Gastrocnemius medialis (tissue), 4 donors: Measurements from ENCODE around the gene HSD11B1L. TPM values are rescaled to one million over a fixed set of nuclear protein-coding genes. Genes with fewer than 3 reads are reported as not detected.

Experiments used
- ATAC-seq, 2 donors: fragments of 150-250 bp; one replicate each; pipeline ENCODE4 v1.9.1; 2016
- DNase-seq, 2 donors: peaks; one replicate each; pipeline ENCODE4 v3.0.0-alpha.2; 2019
- H3K27ac ChIP-seq, 4 donors: fragments of 200-600 bp; sonication (generic); 1 replicate in 1 of 4; 2 replicates in 3 of 4; pipeline ENCODE4 v1.5.1; 2016 to 2018; ENCODE audit warnings: mild to moderate bottlenecking in 2 of 4, moderate library complexity in 1 of 4
- H3K27me3 ChIP-seq, 3 donors: fragments of 200-600 bp; sonication (generic) in 2 of 3; 1 replicate in 1 of 3; 2 replicates in 2 of 3; pipeline versions ENCODE4 v1.5.1 to v1.6.0; 2016 to 2019; ENCODE audit warnings: mild to moderate bottlenecking in 1 of 3, moderate library complexity in 1 of 3
- H3K36me3 ChIP-seq, 2 donors: fragments of 200-600 bp; sonication (generic) in 1 of 2; one replicate each; pipeline ENCODE4 v1.5.1; 2017 to 2018
- H3K4me1 ChIP-seq, 2 donors: fragments of 200-600 bp; sonication (generic) in 1 of 2; one replicate each; pipeline ENCODE4 v1.5.1; 2016 to 2017; ENCODE audit warnings: mild to moderate bottlenecking in 2 of 2
- H3K4me3 ChIP-seq, 4 donors: fragments of 200-600 bp; sonication (generic) in 3 of 4; 1 replicate in 1 of 4; 2 replicates in 3 of 4; pipeline ENCODE4 v1.5.1; 2016 to 2019; ENCODE audit warnings: mild to moderate bottlenecking in 2 of 4
- H3K9me3 ChIP-seq, 3 donors: fragments of 200-600 bp; sonication (generic) in 2 of 3; 1 replicate in 1 of 3; 2 replicates in 2 of 3; pipeline ENCODE4 v1.5.1; 2016 to 2019
- POLR2A ChIP-seq, 2 donors: fragments of 450-650 bp; IDR thresholded peaks; one replicate each; pipeline ENCODE4 v1.6.1; 2017; ENCODE audit warnings: antibody characterized with exemption in 2 of 2, mild to moderate bottlenecking in 2 of 2, moderate library complexity in 2 of 2
- in situ Hi-C, 4 donors: fragments of 200-750 bp; cut with MboI; loops; one replicate each; pipeline versions ENCODE4 v1.15.0 to v1.8.0; 2017; ENCODE audit warnings: low sequenced_read_pairs in 4 of 4
- intact Hi-C: fragments of 100-400 bp; cut with DNase I; formaldehyde crosslinking; loops from one replicate; pipeline ENCODE4 v1.15.1; 2023; ENCODE audit warnings: low total_unique reads
- total RNA-seq, 4 donors: library from RNA; depleted of rRNA; stranded (reverse); fragments of >200 nt; gene quantifications; one replicate each; pipeline versions ENCODE4 v1.1.0 to v1.2.3, GENCODE V29; 2016
- TF ChIP-seq, protein P1 (sequence below), 5 experiments: fragments of 450-650 bp in 3 of 5; fragments of 200-600 bp in 2 of 5; sonication (generic) in 2 of 5; IDR thresholded peaks in 4 of 5; conservative IDR thresholded peaks in 1 of 5; 1 replicate in 4 of 5; 2 replicates in 1 of 5; pipeline ENCODE4 v1.5.1; 2016 to 2019; ENCODE audit warnings: antibody characterized with exemption in 5 of 5, mild to moderate bottlenecking in 3 of 5, moderate library complexity in 3 of 5

HSD11B1L gene
- total RNA-seq, 4 donors from 2014 or later = 5.8 to 33.2 (median 21.5) TPM

GRCh38 chr19:5674714-5675113, 6.1 kb upstream of the HSD11B1L start:
- no peak for ATAC-seq
- in situ Hi-C loops (loop anchor here in 1 of 4 donors (10.0 kb wide), 1 partner anchor 50 kb away; the partner anchor contains the start of genes SAFB and SAFB2), intact Hi-C loops (no loop called here)
- no peak for DNase-seq
- Histone ChIP-seq H3K27me3 (no peaks in the 10 kb centered on the region), H3K4me1 (peaks cover 11 to 14% of the 10 kb centered on the region in 2 donors), H3K4me3 (no peak overlapping the region), H3K27ac (no peak overlapping the region), H3K9me3 (no peaks in the 10 kb centered on the region), H3K36me3 (peaks cover 0 to 12% of the 10 kb centered on the region in 2 donors)
- TF ChIP-seq POLR2A (IDR thresholded peaks at IDR 0.05) = no peak
- TF ChIP-seq, protein P1, sequence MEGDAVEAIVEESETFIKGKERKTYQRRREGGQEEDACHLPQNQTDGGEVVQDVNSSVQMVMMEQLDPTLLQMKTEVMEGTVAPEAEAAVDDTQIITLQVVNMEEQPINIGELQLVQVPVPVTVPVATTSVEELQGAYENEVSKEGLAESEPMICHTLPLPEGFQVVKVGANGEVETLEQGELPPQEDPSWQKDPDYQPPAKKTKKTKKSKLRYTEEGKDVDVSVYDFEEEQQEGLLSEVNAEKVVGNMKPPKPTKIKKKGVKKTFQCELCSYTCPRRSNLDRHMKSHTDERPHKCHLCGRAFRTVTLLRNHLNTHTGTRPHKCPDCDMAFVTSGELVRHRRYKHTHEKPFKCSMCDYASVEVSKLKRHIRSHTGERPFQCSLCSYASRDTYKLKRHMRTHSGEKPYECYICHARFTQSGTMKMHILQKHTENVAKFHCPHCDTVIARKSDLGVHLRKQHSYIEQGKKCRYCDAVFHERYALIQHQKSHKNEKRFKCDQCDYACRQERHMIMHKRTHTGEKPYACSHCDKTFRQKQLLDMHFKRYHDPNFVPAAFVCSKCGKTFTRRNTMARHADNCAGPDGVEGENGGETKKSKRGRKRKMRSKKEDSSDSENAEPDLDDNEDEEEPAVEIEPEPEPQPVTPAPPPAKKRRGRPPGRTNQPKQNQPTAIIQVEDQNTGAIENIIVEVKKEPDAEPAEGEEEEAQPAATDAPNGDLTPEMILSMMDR (IDR thresholded peaks at IDR 0.05 in 4 of 5, conservative IDR thresholded peaks at IDR 0.05 in 1 of 5) = no peak

DNA sequence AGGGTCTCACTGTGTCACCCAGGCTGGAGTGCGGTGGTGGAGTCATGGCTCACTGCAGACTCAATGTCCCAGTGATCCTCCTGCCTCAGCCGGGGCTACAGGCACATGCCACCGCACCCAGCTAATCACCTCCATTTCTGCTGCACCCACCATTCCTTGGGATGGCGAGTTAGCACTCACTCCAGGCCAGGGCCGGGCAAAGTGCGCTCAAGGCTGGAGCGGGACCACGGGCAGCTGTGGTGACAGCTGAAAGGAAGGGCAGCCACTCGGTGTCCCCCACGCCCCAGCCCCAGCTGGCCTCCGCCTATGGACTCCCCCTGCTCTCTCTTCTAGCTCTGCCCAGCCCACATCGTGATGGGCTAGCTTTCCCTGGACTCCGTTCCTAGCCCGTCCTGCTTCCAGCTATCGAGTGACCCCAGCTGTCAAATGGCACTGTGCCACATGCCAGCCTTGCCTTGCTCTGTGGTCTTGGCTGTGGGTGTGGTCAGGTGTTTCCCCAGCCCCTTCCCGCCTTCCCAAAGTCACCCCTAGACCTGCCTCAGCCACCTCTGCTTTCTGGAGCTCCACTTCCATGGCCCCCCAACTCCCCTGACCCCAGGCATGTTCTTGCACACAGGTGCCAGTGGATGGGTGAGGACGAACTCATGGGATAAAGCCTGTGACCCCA, 4.6 kb upstream of the HSD11B1L start:
- TF ChIP-seq, protein P1 (IDR thresholded peaks at IDR 0.05 in 4 of 5, conservative IDR thresholded peaks at IDR 0.05 in 1 of 5) = no peak
- TF ChIP-seq POLR2A (IDR thresholded peaks at IDR 0.05) = no peak
- in situ Hi-C loops (loop anchor here in 1 of 4 donors (10.0 kb wide), 1 partner anchor 51 kb away; the partner anchor contains the start of genes SAFB and SAFB2), intact Hi-C loops (no loop called here)
- ATAC-seq (no peak), DNase-seq (peak in 1 of 2 donors; percentile 56)
- H3K27ac ChIP-seq = peak overlapping the region in 1 of 4 donors; percentile 10
- H3K4me1 ChIP-seq = peaks cover 15 to 19% of the 10 kb centered on the region in 2 donors
- H3K4me3 ChIP-seq = no peak overlapping the region
- H3K36me3 ChIP-seq = peaks cover 0 to 9% of the 10 kb centered on the region in 2 donors
- H3K27me3 ChIP-seq = no peaks in the 10 kb centered on the region
- no peaks in the 10 kb centered on the region for H3K9me3 ChIP-seq

DNA sequence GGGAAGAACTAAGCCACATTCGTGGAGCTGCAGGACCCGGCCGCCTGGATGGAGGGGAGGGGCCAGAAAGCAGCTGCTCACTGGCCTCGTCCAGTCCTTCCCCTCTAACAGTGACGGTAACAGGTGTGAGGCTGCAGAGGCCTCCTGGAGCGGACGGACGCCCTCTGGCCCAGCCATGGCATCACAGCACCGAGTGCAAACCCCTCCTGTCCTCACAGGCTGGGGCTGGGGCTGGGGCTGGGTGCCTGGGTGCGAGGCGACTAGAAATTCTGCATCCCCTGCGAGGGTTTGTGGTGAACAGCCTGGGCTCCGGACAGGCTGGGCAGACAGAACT, 4.1 kb upstream of the HSD11B1L start:
- TF ChIP-seq POLR2A (IDR thresholded peaks at IDR 0.05) = no peak
- TF ChIP-seq, protein P1 (IDR thresholded peaks at IDR 0.05 in 4 of 5, conservative IDR thresholded peaks at IDR 0.05 in 1 of 5) = no peak
- peaks cover 17 to 22% of the 10 kb centered on the region in 2 donors for H3K4me1 ChIP-seq
- DNase-seq = peak in 1 of 2 donors; percentile 55
- no peak for ATAC-seq
- peak overlapping the region in 1 of 4 donors; percentile 10 for H3K27ac ChIP-seq
- intact Hi-C loops (no loop called here), in situ Hi-C loops (loop anchor here in 1 of 4 donors (10.0 kb wide), 1 partner anchor 52 kb away; the partner anchor contains the start of genes SAFB and SAFB2)
- no peaks in the 10 kb centered on the region for H3K9me3 ChIP-seq
- no peaks in the 10 kb centered on the region for H3K27me3 ChIP-seq
- H3K4me3 ChIP-seq = no peak overlapping the region
- H3K36me3 ChIP-seq = peaks cover 0 to 9% of the 10 kb centered on the region in 2 donors

- H3K36me3 ChIP-seq = peaks cover 0 to 9% of the 10 kb centered on the region in 2 donors
- no peaks in the 10 kb centered on the region for H3K27me3 ChIP-seq
- peaks cover 17 to 22% of the 10 kb centered on the region in 2 donors for H3K4me1 ChIP-seq
- peak overlapping the region in 1 of 4 donors; percentile 10 for H3K27ac ChIP-seq
- DNase-seq (no peak), ATAC-seq (no peak)
- no peak overlapping the region for H3K4me3 ChIP-seq
- in situ Hi-C loops = loop anchor here in 1 of 4 donors (10.0 kb wide), 1 partner anchor 52 kb away; the partner anchor contains the start of genes SAFB and SAFB2
- H3K9me3 ChIP-seq = no peaks in the 10 kb centered on the region
- intact Hi-C loops = no loop called here
- TF ChIP-seq, protein P1 (IDR thresholded peaks at IDR 0.05 in 4 of 5, conservative IDR thresholded peaks at IDR 0.05 in 1 of 5) = no peak
- TF ChIP-seq POLR2A (IDR thresholded peaks at IDR 0.05) = no peak
These were observed 3.7 kb upstream of the HSD11B1L start for GRCh38 chr19:5677136-5677535.
